Kidney (tissue), 14 donors: ENCODE data around the gene HOGA1. TPM values are rescaled to one million over a fixed set of nuclear protein-coding genes. Genes with fewer than 3 reads are reported as not detected.

Source experiments
- DNase-seq, 5 donors: peaks; one replicate each; pipeline ENCODE4 v3.0.0-alpha.2; 2013 to 2020
- FAIRE-seq: peaks from 2 replicates; lab custom pipeline; 2012; peaks lifted over from hg19 to GRCh38; lab: Jason Lieb, UNC
- H3K27ac ChIP-seq, 2 donors: one replicate each; pipeline ENCODE4 v1.7.0; 2013; ENCODE audit warnings: low read depth in 2 of 2, low read length in 2 of 2, inconsistent platforms in 1 of 2
- H3K27me3 ChIP-seq: one replicate; pipeline ENCODE4 v1.7.1; 2013; ENCODE audit warnings: low read length, inconsistent platforms; ENCODE audit not compliant: control insufficient read depth, insufficient read depth
- H3K36me3 ChIP-seq, 3 donors: one replicate each; pipeline versions ENCODE4 v1.7.0 to v1.7.1; 2013; ENCODE audit warnings: low read length in 3 of 3, control low read depth in 1 of 3, inconsistent platforms in 1 of 3; ENCODE audit not compliant: insufficient read depth in 3 of 3, control insufficient read depth in 2 of 3
- H3K4me1 ChIP-seq, 3 donors: one replicate each; pipeline versions ENCODE4 v1.7.0 to v1.7.1; 2013; ENCODE audit warnings: low read length in 3 of 3, inconsistent platforms in 1 of 3, low read depth in 1 of 3; ENCODE audit not compliant: control insufficient read depth in 2 of 3, insufficient read depth in 2 of 3
- H3K4me3 ChIP-seq, 3 donors: one replicate each; pipeline versions ENCODE4 v1.7.0 to v1.8.1; 2013; ENCODE audit warnings: low read length in 3 of 3, control low read depth in 1 of 3, inconsistent platforms in 1 of 3
- H3K9ac ChIP-seq, 3 donors: one replicate each; pipeline versions ENCODE4 v1.7.0 to v1.7.1; 2013; ENCODE audit warnings: low read length in 3 of 3, control low read depth in 1 of 3, inconsistent platforms in 1 of 3
- H3K9me3 ChIP-seq, 3 donors: one replicate each; pipeline versions ENCODE4 v1.7.0 to v1.7.1; 2013; ENCODE audit warnings: low read length in 3 of 3, control low read depth in 1 of 3, inconsistent platforms in 1 of 3; ENCODE audit not compliant: control insufficient read depth in 2 of 3, insufficient read depth in 1 of 3
- CTCF ChIP-seq: IDR thresholded peaks from 3 replicates; pipeline ENCODE4 v1.5.1; 2012; ENCODE audit warnings: mild to moderate bottlenecking, moderate library complexity, borderline replicate concordance; ENCODE audit not compliant: insufficient read depth; ENCODE audit errors: extremely low read depth
- intact Hi-C: fragments of 100-400 bp; cut with DNase I; formaldehyde crosslinking; loops from one replicate; pipeline ENCODE4 v1.11.1; 2022
- polyA plus RNA-seq: library from polyadenylated mRNA; stranded (reverse); fragments of 350-450 nt; fragmentation: Illumina TruSeq; extraction: RNeasy Lipid Tissue Mini Kit (QIAGEN cat#74804); gene quantifications from one replicate; pipeline ENCODE4 v1.2.3, GENCODE V29; 2014; ENCODE audit warnings: low read depth, low replicate concordance; ENCODE audit not compliant: insufficient read depth
- total RNA-seq: library from RNA; stranded (reverse); fragmentation: NEBNext Ultra II Directional; extraction: Animal tissue kit (Norgen Biotek cat#: 25700); gene quantifications from one replicate; pipeline ENCODE4 v1.2.1, GENCODE V29; 2021
- donor health status: control.
- donor health status: control.
- donor health status: control.
- donor health status: control.
- donor health status: control.
- donor health status: DM: yes; HTN: yes; CAD: no.
- donor health status: Normal renal cell carcinoma (clear cell type).

The HOGA1 gene
- total and polyA plus RNA-seq, 2 donors from 2014 or later = 28.8 to 100 TPM

- no peaks in the 10 kb centered on the region for H3K9me3 ChIP-seq
- peak overlapping the region; percentile 94 to 95 for H3K27ac ChIP-seq
- TF ChIP-seq CTCF = no peak
- FAIRE-seq (no peak), DNase-seq (no peak)
- H3K9ac ChIP-seq = peak overlapping the region in 1 of 3 donors; percentile 86
- H3K36me3 ChIP-seq = no peaks in the 10 kb centered on the region
- peak overlapping the region in 2 of 3 donors; percentile 40 to 76 for H3K4me3 ChIP-seq
- intact Hi-C loops = no loop called here
- H3K27me3 ChIP-seq = no peaks in the 10 kb centered on the region
- peaks cover 0 to 32% (median 17%) of the 10 kb centered on the region in 3 donors for H3K4me1 ChIP-seq
Observed at GRCh38 chr10:97585439-97585811, 1.2 kb downstream of the HOGA1 start.

GRCh38 chr10:97587183-97587582 lies 3.0 kb downstream of the HOGA1 start:
- DNase-seq (no peak), FAIRE-seq (no peak)
- no peaks in the 10 kb centered on the region for H3K36me3 ChIP-seq
- no peaks in the 10 kb centered on the region for H3K9me3 ChIP-seq
- peaks cover 0 to 30% (median 13%) of the 10 kb centered on the region in 3 donors for H3K4me1 ChIP-seq
- intact Hi-C loops = no loop called here
- no peaks in the 10 kb centered on the region for H3K27me3 ChIP-seq
- TF ChIP-seq CTCF = no peak
- peak overlapping the region in 2 of 3 donors; percentile 54 to 76 for H3K4me3 ChIP-seq
- H3K27ac ChIP-seq = peak overlapping the region in 1 of 2 donors; percentile 72
- peak overlapping the region in 1 of 3 donors; percentile 86 for H3K9ac ChIP-seq

GRCh38 chr10:97589479-97589878 lies 5.3 kb downstream of the HOGA1 start, which contains the start of gene C10orf62:
Gene C10orf62, plus strand, starts transcription at chr10:97589721. Its CDS starts 177 bp downstream, at chr10:97589898.
- peaks cover 0 to 24% (median 8%) of the 10 kb centered on the region in 3 donors for H3K4me1 ChIP-seq
- H3K9ac ChIP-seq = peak within 1 kb of the TSS in 1 of 3 donors; percentile 12
- intact Hi-C loops = no loop called here
- H3K27me3 ChIP-seq = no peaks in the 10 kb centered on the region
- DNase-seq (no peak), FAIRE-seq (no peak)
- H3K9me3 ChIP-seq = no peaks in the 10 kb centered on the region
- TF ChIP-seq CTCF = no peak
- H3K4me3 ChIP-seq = peak within 1 kb of the TSS in 1 of 3 donors; percentile 11
- H3K27ac ChIP-seq = peak within 1 kb of the TSS in 1 of 2 donors; percentile 32
- H3K36me3 ChIP-seq = no peaks in the 10 kb centered on the region
